ENCODE data around the gene FAM13A.

FAM13A gene

GRCh38 chr4:88681209-88681608, 375.8 kb downstream of the FAM13A start:
- no peak overlapping the region for H3K4me3 ChIP-seq (ENCODE audit: low read length)
- DNase-seq (ENCODE audit: low read depth), result no peak
- TF ChIP-seq CTCF (IDR thresholded peaks at IDR 0.05; ENCODE audit: insufficient read depth, low read depth, low read length, missing control alignments), result no peak

Data from epithelial cell of esophagus (primary cell).